Endodermal cell (in vitro differentiated cells): ENCODE results near the gene RPL22. TPM values are rescaled to one million over a fixed set of nuclear protein-coding genes. Genes with fewer than 3 reads are reported as not detected.

Experiments
- DNase-seq: peaks from one replicate; pipeline ENCODE4 v3.0.0-alpha.2; 2017
- H3K27ac ChIP-seq: 2 replicates; pipeline ENCODE4 v1.5.1; 2013; ENCODE audit warnings: mild to moderate bottlenecking, low read depth, low read length, moderate library complexity
- H3K27me3 ChIP-seq: 2 replicates; pipeline ENCODE4 v1.6.1; 2013; ENCODE audit warnings: mild to moderate bottlenecking, low read length, moderate library complexity; ENCODE audit not compliant: insufficient read depth, control insufficient read depth, poor library complexity, severe bottlenecking
- H3K36me3 ChIP-seq: 2 replicates; pipeline ENCODE4 v1.7.0; 2013; ENCODE audit warnings: mild to moderate bottlenecking, low read length, moderate library complexity; ENCODE audit not compliant: control insufficient read depth, insufficient read depth
- H3K4me1 ChIP-seq: one replicate; pipeline ENCODE4 v1.7.0; 2013; ENCODE audit warnings: low read length; ENCODE audit not compliant: control insufficient read depth, insufficient read depth
- H3K4me3 ChIP-seq: 2 replicates; pipeline ENCODE4 v1.5.1; 2013; ENCODE audit warnings: mild to moderate bottlenecking, low read length, moderate library complexity
- H3K9ac ChIP-seq: 2 replicates; pipeline ENCODE4 v1.6.1; 2013; ENCODE audit warnings: mild to moderate bottlenecking, low read length, moderate library complexity; ENCODE audit not compliant: poor library complexity, severe bottlenecking; ENCODE audit errors: extremely low read depth
- H3K9me3 ChIP-seq: 2 replicates; pipeline ENCODE4 v1.6.1; 2013; ENCODE audit warnings: mild to moderate bottlenecking, low read length, moderate library complexity; ENCODE audit not compliant: control insufficient read depth
- H3K27ac Mint-ChIP-seq: 2 replicates; pipeline ENCODE4 v1.8.0; 2020; ENCODE audit warnings: mixed read lengths
- H3K27me3 Mint-ChIP-seq: 2 replicates; pipeline ENCODE4 v1.8.0; 2021; ENCODE audit warnings: mild to moderate bottlenecking, mixed read lengths; ENCODE audit not compliant: insufficient read depth
- H3K36me3 Mint-ChIP-seq: 2 replicates; pipeline ENCODE4 v1.8.0; 2020; ENCODE audit warnings: low read depth, mixed read lengths
- H3K4me1 Mint-ChIP-seq: 2 replicates; pipeline ENCODE4 v1.8.0; 2020; ENCODE audit warnings: mixed read lengths
- H3K4me3 Mint-ChIP-seq: 2 replicates; pipeline ENCODE4 v1.8.0; 2020; ENCODE audit warnings: mild to moderate bottlenecking, moderate library complexity, mixed read lengths
- H3K9me3 Mint-ChIP-seq: 2 replicates; pipeline ENCODE4 v1.8.0; 2020; ENCODE audit warnings: mild to moderate bottlenecking, mixed read lengths
- WGBS, 2 experiments: methylation state at CpG; one replicate each; pipeline versions ENCODE4 v1.1.5 to v1.1.7; 2013; ENCODE audit warnings: missing lambda C conversion rate in 2 of 2, mixed read lengths in 1 of 2; ENCODE audit not compliant: insufficient coverage in 1 of 2, insufficient read length in 1 of 2; 5-methylcytosine and 5-hydroxymethylcytosine counted together
- total RNA-seq, 2 donors: library from RNA; stranded (reverse); fragmentation: NEBNext Ultra II Directional in 1 of 2; extraction: Animal tissue kit (Norgen Biotek cat#: 25700) in 1 of 2; gene quantifications; 2 replicates in 1 of 2; 3 replicates in 1 of 2; pipeline ENCODE4 v1.2.1, GENCODE V29; 2021
- TF ChIP-seq, protein P1 (sequence below): fragments of 200-600 bp; sonication (generic); conservative IDR thresholded peaks from 2 replicates; pipeline ENCODE4 v1.5.0; 2021; ENCODE audit warnings: antibody characterized with exemption, mild to moderate bottlenecking

Gene RPL22
- total RNA-seq, 2 donors from 2014 or later: 409 to 481 TPM

GRCh38 chr1:6245086-6245868, 45.9 kb upstream of the RPL22 start:
- Mint-ChIP-seq H3K36me3 (no peaks in the 10 kb centered on the region), H3K4me3 (peak overlapping the region; percentile 38), H3K27me3 (peaks cover 87% of the 10 kb centered on the region), H3K9me3 (no peaks in the 10 kb centered on the region), H3K27ac (no peak overlapping the region), H3K4me1 (peaks cover 8% of the 10 kb centered on the region)
- TF ChIP-seq, protein P1, sequence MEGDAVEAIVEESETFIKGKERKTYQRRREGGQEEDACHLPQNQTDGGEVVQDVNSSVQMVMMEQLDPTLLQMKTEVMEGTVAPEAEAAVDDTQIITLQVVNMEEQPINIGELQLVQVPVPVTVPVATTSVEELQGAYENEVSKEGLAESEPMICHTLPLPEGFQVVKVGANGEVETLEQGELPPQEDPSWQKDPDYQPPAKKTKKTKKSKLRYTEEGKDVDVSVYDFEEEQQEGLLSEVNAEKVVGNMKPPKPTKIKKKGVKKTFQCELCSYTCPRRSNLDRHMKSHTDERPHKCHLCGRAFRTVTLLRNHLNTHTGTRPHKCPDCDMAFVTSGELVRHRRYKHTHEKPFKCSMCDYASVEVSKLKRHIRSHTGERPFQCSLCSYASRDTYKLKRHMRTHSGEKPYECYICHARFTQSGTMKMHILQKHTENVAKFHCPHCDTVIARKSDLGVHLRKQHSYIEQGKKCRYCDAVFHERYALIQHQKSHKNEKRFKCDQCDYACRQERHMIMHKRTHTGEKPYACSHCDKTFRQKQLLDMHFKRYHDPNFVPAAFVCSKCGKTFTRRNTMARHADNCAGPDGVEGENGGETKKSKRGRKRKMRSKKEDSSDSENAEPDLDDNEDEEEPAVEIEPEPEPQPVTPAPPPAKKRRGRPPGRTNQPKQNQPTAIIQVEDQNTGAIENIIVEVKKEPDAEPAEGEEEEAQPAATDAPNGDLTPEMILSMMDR: peak; percentile 89
- Histone ChIP-seq H3K27ac (peak overlapping the region; percentile 24), H3K4me1 (peaks cover 3% of the 10 kb centered on the region), H3K4me3 (no peak overlapping the region), H3K27me3 (peaks cover 95% of the 10 kb centered on the region), H3K9ac (no peak overlapping the region), H3K36me3 (no peaks in the 10 kb centered on the region), H3K9me3 (no peaks in the 10 kb centered on the region)
- DNase-seq: peak; percentile 96
- 0 to 1% methylated on average over 5 to 79 of the region's 79 CpGs for WGBS, 2 experiments

DNA sequence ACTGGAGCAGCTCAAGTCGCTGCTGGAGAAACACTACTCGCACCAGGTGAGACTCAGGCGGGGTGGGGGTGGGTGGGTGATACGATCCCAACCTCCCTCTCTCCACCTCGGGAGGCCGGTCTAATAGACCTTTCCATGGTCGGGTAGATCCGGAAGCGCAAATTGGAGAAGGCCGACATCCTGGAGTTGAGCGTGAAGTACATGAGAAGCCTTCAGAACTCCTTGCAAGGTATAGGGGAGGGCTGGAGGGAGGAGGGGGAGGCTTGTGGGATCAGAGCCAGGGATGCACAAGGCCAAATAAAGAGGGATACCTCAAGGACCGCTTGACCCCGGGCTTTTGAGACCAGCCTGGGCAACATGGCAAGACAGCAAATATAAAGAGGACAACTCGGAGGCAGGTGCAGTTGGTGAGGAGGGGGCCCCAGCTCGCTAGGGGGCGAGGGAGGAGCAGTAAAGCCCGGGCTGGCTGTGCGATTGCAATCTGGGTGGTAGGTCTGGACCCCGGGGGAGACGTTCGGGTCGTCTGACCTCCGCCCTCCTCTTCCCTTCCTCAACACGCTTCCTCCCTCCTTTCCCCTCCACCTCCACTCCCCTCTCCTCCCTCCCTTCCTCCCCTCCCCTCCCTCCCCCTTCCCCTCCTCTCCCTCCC, 45.1 kb upstream of the RPL22 start:
- H3K9me3 ChIP-seq: no peaks in the 10 kb centered on the region
- peaks cover 3% of the 10 kb centered on the region for H3K4me1 ChIP-seq
- no peak overlapping the region for H3K9ac ChIP-seq
- peaks cover 6% of the 10 kb centered on the region for H3K4me1 Mint-ChIP-seq
- peaks cover 93% of the 10 kb centered on the region for H3K27me3 ChIP-seq
- H3K9me3 Mint-ChIP-seq: no peaks in the 10 kb centered on the region
- peaks cover 89% of the 10 kb centered on the region for H3K27me3 Mint-ChIP-seq
- no peak for DNase-seq
- TF ChIP-seq, protein P1: no peak
- no peak overlapping the region for H3K4me3 ChIP-seq
- WGBS, 2 experiments: 1 to 5% methylated on average over 9 to 21 of the region's 24 CpGs
- peak overlapping the region; percentile 38 for H3K4me3 Mint-ChIP-seq
- H3K27ac ChIP-seq: no peak overlapping the region
- no peaks in the 10 kb centered on the region for H3K36me3 Mint-ChIP-seq
- no peak overlapping the region for H3K27ac Mint-ChIP-seq
- H3K36me3 ChIP-seq: no peaks in the 10 kb centered on the region

DNA sequence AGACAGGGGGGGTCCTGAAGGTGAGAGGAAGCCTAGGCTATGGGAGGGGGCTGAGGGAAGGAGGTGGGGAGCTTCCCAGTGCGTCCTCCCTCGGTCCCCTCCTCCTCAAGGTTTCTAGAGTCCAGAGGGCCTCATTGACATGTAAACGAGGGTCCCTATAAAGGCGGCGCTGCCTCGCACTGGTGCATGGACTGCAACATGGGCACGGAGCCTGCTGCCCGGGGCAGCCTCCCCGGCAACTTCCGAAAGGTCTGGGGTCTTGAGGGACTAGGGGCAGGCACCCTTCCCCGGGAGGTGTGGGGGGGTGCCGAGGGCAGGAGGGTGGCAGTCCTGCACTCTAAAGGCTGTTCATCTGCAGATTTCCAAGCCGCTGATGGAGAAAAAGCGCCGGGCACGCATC, 44.6 kb upstream of the RPL22 start, which contains the start of gene HES3:
HES3 (plus strand) TSS at position 187 of the 400 bp plus-strand sequence; CDS start at position 374, 187 bp downstream.
- Histone ChIP-seq H3K4me3 (no peak within 1 kb of the TSS), H3K27ac (no peak within 1 kb of the TSS), H3K9ac (no peak within 1 kb of the TSS), H3K27me3 (peaks cover 90% of the 10 kb centered on the region), H3K36me3 (no peaks in the 10 kb centered on the region), H3K9me3 (no peaks in the 10 kb centered on the region), H3K4me1 (peaks cover 3% of the 10 kb centered on the region)
- WGBS, 2 experiments: 4 to 5% methylated on average over 7 to 16 of the region's 16 CpGs
- no peak within 1 kb of the TSS for H3K27ac Mint-ChIP-seq
- peaks cover 91% of the 10 kb centered on the region for H3K27me3 Mint-ChIP-seq
- DNase-seq: peak; percentile 71
- TF ChIP-seq, protein P1: no peak
- no peaks in the 10 kb centered on the region for H3K36me3 Mint-ChIP-seq
- H3K9me3 Mint-ChIP-seq: no peaks in the 10 kb centered on the region
- peaks cover 6% of the 10 kb centered on the region for H3K4me1 Mint-ChIP-seq
- peak within 1 kb of the TSS; percentile 38 for H3K4me3 Mint-ChIP-seq
